ENCODE results near the gene ZDHHC11B. TPM values are rescaled to one million over a fixed set of nuclear protein-coding genes. Genes with fewer than 3 reads are reported as not detected.
"Not testable (repeated sequence)": the region's sequence is repeated elsewhere in the genome, so short reads cannot be mapped to it uniquely, and the experiment has no call there.

The ZDHHC11B gene
- total RNA-seq, 1 donor from 2014 or later, result not detected

GRCh38 chr5:798505-799138 lies 14.1 kb upstream of the ZDHHC11B start:
- intact Hi-C loops (cut with micrococcal nuclease), result not testable (repeated sequence)

GRCh38 chr5:797986-798385 lies 13.5 kb upstream of the ZDHHC11B start:
- H3K27me3 Mint-ChIP-seq; H3K27ac Mint-ChIP-seq; intact Hi-C loops (cut with micrococcal nuclease); DNase-seq; H3K4me1 Mint-ChIP-seq; H3K4me3 Mint-ChIP-seq: not testable (repeated sequence)
- Mint-ChIP-seq H3K36me3 (ENCODE audit: low read depth) (peaks cover 22% of the 10 kb centered on the region), H3K9me3 (peaks cover 18% of the 10 kb centered on the region)

More at GRCh38 chr5:798505-799138, 14.1 kb upstream of the ZDHHC11B start:
- peaks cover 23% of the 10 kb centered on the region for H3K36me3 Mint-ChIP-seq (ENCODE audit: low read depth)
- not testable (repeated sequence) for DNase-seq, H3K27me3 Mint-ChIP-seq, H3K4me3 Mint-ChIP-seq, H3K4me1 Mint-ChIP-seq, H3K27ac Mint-ChIP-seq
- peaks cover 13% of the 10 kb centered on the region for H3K9me3 Mint-ChIP-seq

- intact Hi-C loops (cut with micrococcal nuclease); H3K4me3 Mint-ChIP-seq; DNase-seq; H3K27me3 Mint-ChIP-seq; H3K4me1 Mint-ChIP-seq; H3K27ac Mint-ChIP-seq: not testable (repeated sequence)
- Mint-ChIP-seq H3K36me3 (ENCODE audit: low read depth) (peaks cover 20% of the 10 kb centered on the region), H3K9me3 (peaks cover 18% of the 10 kb centered on the region)
Observed at GRCh38 chr5:795873-796272, 11.3 kb upstream of the ZDHHC11B start.

GRCh38 chr5:794948-795347 lies 10.4 kb upstream of the ZDHHC11B start:
- Mint-ChIP-seq H3K36me3 (ENCODE audit: low read depth) (peaks cover 20% of the 10 kb centered on the region), H3K9me3 (peaks cover 18% of the 10 kb centered on the region), H3K27me3 (peaks cover 13% of the 10 kb centered on the region)
- H3K4me1 Mint-ChIP-seq; intact Hi-C loops (cut with micrococcal nuclease); DNase-seq; H3K4me3 Mint-ChIP-seq; H3K27ac Mint-ChIP-seq: not testable (repeated sequence)

- H3K27me3 Mint-ChIP-seq, result peaks cover 18% of the 10 kb centered on the region
- H3K36me3 Mint-ChIP-seq (ENCODE audit: low read depth); DNase-seq; H3K4me3 Mint-ChIP-seq; H3K9me3 Mint-ChIP-seq; H3K4me1 Mint-ChIP-seq; H3K27ac Mint-ChIP-seq; intact Hi-C loops (cut with micrococcal nuclease): not testable (repeated sequence)
Observed at GRCh38 chr5:788703-789102, 4.2 kb upstream of the ZDHHC11B start.

DNA sequence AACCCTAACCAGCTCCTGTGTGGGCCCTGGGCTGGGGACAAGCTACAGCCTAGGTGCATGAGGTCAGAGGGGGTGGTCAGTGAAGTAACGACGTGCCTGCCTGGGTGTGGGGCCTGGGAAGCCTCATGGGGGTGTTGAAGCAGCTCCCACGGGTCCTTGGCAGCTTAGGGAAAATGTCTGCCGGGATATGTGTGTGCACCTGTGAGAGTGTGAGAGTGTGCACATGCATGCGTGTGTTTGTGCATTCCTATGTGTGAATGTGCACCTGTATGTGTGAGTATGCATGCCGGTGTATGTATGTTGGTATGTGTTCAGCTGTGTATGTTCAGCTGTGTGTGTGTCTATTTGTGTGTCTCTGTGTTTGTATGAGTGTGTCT lies 3.3 kb upstream of the ZDHHC11B start:
- DNase-seq; H3K36me3 Mint-ChIP-seq (ENCODE audit: low read depth); H3K4me1 Mint-ChIP-seq; H3K9me3 Mint-ChIP-seq; H3K4me3 Mint-ChIP-seq; intact Hi-C loops (cut with micrococcal nuclease); H3K27ac Mint-ChIP-seq: not testable (repeated sequence)
- peaks cover 17% of the 10 kb centered on the region for H3K27me3 Mint-ChIP-seq

DNA sequence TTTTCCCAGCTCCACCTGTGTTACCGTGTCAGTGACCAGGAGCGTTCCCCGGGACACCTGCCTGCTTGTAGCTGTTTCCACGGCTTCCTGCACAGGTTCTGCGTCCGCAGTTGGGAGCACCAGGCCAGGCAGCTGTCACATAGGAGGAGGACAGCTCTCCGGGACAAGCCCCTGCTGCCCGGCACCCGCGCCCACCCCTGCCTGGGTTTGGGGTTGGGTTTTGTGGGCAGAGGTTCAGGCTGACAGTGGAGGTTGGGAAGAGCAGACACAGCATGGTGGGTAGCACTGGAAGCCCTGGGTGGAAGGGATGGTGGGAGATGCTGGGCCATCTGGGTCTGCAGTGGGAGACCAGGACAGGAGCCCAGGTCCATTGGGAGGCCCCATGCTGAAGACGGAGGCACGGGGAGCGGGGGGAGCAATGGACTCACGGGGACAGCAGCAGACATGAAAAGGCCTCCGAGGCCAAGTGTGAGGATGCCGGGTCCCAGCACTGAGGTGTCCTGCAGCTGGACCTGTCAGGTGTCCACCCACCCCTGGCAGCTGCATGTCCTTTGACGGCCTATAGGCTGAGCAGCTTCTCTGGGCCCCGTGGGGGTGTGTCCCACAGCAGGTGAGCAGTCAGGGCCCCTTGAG lies 2.8 kb upstream of the ZDHHC11B start:
- H3K36me3 Mint-ChIP-seq (ENCODE audit: low read depth); H3K9me3 Mint-ChIP-seq; H3K4me1 Mint-ChIP-seq; H3K27ac Mint-ChIP-seq; DNase-seq; intact Hi-C loops (cut with micrococcal nuclease); H3K4me3 Mint-ChIP-seq: not testable (repeated sequence)
- peaks cover 17% of the 10 kb centered on the region for H3K27me3 Mint-ChIP-seq

DNA sequence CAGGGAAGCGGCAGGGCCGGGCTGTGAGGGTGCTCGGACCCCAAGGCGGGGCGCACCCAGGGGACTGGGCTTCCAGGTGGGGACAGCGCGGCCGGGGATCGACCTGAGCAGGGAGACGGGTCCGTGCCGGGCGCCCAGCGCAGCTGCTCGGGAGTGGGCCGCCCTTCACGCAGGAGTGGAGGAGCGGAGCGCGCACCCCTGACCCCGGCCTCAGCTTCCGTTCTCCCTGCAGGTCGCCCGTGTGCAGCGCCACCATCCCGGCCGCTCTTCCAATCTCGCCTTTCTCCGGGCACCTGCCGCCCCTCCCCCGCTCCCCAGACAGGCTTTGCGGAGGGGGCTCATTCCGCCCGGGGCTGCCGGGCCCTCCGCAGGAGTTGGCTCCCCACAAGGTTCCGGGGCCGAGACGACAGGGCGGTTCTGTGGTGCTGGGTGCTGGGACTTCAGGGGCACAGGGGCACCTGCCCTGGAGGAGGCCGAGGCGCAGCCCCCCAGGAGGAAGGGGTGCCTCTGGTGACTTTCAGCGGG lies 714 bp upstream of the ZDHHC11B start:
- intact Hi-C loops (cut with micrococcal nuclease); H3K27me3 Mint-ChIP-seq; H3K9me3 Mint-ChIP-seq; H3K4me1 Mint-ChIP-seq; H3K36me3 Mint-ChIP-seq (ENCODE audit: low read depth); H3K27ac Mint-ChIP-seq: not testable (repeated sequence)
- peak; percentile 67 for DNase-seq
- peak overlapping the region; percentile 79 for H3K4me3 Mint-ChIP-seq

GRCh38 chr5:783881-784427 lies 575 bp downstream of the ZDHHC11B start:
- H3K9me3 Mint-ChIP-seq; H3K27me3 Mint-ChIP-seq; H3K36me3 Mint-ChIP-seq (ENCODE audit: low read depth); H3K4me1 Mint-ChIP-seq; intact Hi-C loops (cut with micrococcal nuclease); H3K27ac Mint-ChIP-seq: not testable (repeated sequence)
- peak; percentile 75 for DNase-seq
- peak overlapping the region; percentile 59 for H3K4me3 Mint-ChIP-seq

DNA sequence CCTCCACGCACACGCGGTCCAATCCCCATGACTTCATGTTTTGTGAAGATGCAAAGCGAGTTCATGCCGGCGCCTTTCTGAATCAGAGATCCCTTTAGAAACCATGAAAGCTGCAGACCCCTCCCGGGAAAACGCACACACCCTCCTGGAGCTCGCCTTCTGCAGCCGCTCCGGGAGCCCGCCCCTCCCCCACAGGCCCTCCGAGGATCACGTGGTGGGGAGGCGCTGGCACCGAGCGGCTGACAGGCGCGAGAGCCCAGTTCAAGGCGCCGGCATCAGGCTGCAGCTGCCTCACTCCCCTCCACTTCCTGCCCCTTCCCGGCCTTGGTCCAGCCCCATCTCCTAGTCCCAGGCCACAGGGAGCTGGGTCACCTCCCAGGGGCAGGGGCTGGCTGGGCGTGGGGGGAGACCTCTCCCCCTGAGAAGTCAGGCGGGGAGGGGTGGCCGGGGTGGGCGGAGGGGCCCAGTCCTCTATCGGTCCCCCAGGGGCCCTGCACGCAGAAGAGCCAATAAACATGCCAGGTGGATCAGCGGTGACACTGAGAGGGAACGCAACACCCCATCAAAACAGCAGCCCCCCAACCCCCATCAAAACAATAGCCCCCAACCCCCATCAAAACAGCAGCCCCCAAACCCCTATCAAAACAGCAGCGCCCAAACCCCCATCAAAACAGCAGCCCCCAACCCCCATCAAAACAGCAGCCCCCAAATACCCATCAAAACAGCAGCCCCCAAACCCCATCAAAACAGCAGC lies 1.3 kb downstream of the ZDHHC11B start:
- H3K27ac Mint-ChIP-seq; intact Hi-C loops (cut with micrococcal nuclease); H3K9me3 Mint-ChIP-seq; H3K4me1 Mint-ChIP-seq; H3K27me3 Mint-ChIP-seq; H3K36me3 Mint-ChIP-seq (ENCODE audit: low read depth): not testable (repeated sequence)
- peak overlapping the region; percentile 59 for H3K4me3 Mint-ChIP-seq
- peak; percentile 64 for DNase-seq

DNA sequence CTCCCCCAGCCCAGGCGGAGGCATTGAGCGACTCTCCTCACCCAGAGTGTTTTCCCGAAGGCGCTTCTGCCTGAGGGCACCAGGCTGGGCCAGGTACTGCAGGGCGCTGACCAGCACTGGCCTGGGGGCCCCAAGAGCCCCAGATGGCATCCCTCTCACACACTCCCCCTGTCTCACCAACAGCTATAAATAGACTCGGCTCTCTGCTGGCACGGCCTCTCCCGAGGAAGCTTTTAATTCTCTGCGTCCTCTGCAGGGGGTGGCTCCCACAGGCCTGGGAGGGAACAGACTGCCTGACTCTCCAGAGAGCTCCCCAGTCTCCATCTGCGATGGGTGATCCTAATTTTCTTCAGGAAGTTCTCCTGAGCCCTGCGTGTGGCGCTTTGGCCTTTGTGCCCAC lies 2.2 kb downstream of the ZDHHC11B start:
- H3K4me3 Mint-ChIP-seq; intact Hi-C loops (cut with micrococcal nuclease); H3K27ac Mint-ChIP-seq; H3K4me1 Mint-ChIP-seq; H3K9me3 Mint-ChIP-seq; H3K36me3 Mint-ChIP-seq (ENCODE audit: low read depth); H3K27me3 Mint-ChIP-seq; DNase-seq: not testable (repeated sequence)

GRCh38 chr5:780571-780970 lies 4.0 kb downstream of the ZDHHC11B start:
- DNase-seq; H3K4me3 Mint-ChIP-seq; intact Hi-C loops (cut with micrococcal nuclease); H3K9me3 Mint-ChIP-seq; H3K36me3 Mint-ChIP-seq (ENCODE audit: low read depth); H3K27me3 Mint-ChIP-seq; H3K27ac Mint-ChIP-seq; H3K4me1 Mint-ChIP-seq: not testable (repeated sequence)

- not testable (repeated sequence) for H3K36me3 Mint-ChIP-seq (ENCODE audit: low read depth); H3K4me3 Mint-ChIP-seq; DNase-seq; H3K27ac Mint-ChIP-seq; H3K27me3 Mint-ChIP-seq; H3K9me3 Mint-ChIP-seq; H3K4me1 Mint-ChIP-seq
- intact Hi-C loops (cut with micrococcal nuclease), result loop anchor here (10.0 kb wide), 1 partner anchor 94 kb away; no protein-coding TSS in a partner anchor
Observed at GRCh38 chr5:778967-779366, 5.6 kb downstream of the ZDHHC11B start.

DNA sequence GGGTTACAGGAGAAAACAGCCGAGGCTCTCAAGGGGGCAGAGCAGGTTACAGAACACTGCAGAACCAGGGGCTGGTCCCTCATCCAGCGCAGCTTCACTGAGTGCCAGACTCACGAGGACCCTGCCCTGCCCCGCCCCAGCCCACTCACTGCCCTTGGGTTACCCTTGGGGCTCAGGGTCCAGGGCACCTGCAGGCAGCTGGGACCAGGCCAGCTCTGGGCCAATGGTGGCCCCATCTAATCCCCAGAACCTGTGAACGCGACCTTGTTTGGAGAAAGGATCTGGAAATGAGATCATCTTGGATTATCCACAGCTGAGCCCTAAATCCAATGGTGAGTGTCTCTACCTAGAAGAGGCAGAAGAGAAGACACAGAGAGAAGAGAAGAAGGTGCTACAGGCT lies 6.1 kb downstream of the ZDHHC11B start:
- H3K9me3 Mint-ChIP-seq; H3K4me3 Mint-ChIP-seq; H3K36me3 Mint-ChIP-seq (ENCODE audit: low read depth); H3K27me3 Mint-ChIP-seq; H3K27ac Mint-ChIP-seq; DNase-seq; H3K4me1 Mint-ChIP-seq: not testable (repeated sequence)
- intact Hi-C loops (cut with micrococcal nuclease), result loop anchor here (10.0 kb wide), 1 partner anchor 94 kb away; no protein-coding TSS in a partner anchor

All from activated CD4-positive, alpha-beta T cell treated with anti-CD3 and anti-CD28 coated beads, Interleukin-2, amount 10 ng/mL, durations not matched to agents 24 days and 14 days (primary cell).